ENCODE results near the gene SUCLA2. TPM values are rescaled to one million over a fixed set of nuclear protein-coding genes. Genes with fewer than 3 reads are reported as not detected.
A peak's percentile ranks its signal among the peaks of the same experiment; 100 is the strongest.

The SUCLA2 gene
- total and polyA plus RNA-seq, 10 of the 15 experiments (the other 5 are each of a cell fraction or from before 2014, with no cell fraction given) = 27.5 to 83.4 (median 42.8) TPM

GRCh38 chr13:48037346-48038173, 36.5 kb upstream of the SUCLA2 start, which contains the start of gene NUDT15 (continued):
- TF ChIP-seq ZNF687 (IDR thresholded peaks at IDR 0.05) (peak; percentile 94), BHLHE40 (IDR thresholded peaks at IDR 0.05; ENCODE audit: borderline replicate concordance in 1 of 2, low read depth in 2 of 2, low read length in 1 of 2) (peak; percentile 75 to 87; a peak in 3 of 4 replicates), JUND (IDR thresholded peaks at IDR 0.05; ENCODE audit: low read depth, low read length) (0 out of 2 replicates have a peak, but pooled peaks have one; percentile 48), JUNB (IDR thresholded peaks at IDR 0.05) (no peak), MTA3 (IDR thresholded peaks at IDR 0.05; ENCODE audit: borderline replicate concordance, low read length) (no peak), ATF7 (IDR thresholded peaks at IDR 0.05; ENCODE audit: low read depth) (no peak; the same call in 1 of the 2 replicates), WRNIP1 (IDR thresholded peaks at IDR 0.05; ENCODE audit: borderline replicate concordance, low read depth, low read length) (peak; percentile 68; the same call in 1 of the 2 replicates), SMC3 (IDR thresholded peaks at IDR 0.05; ENCODE audit: borderline replicate concordance, low read length) (peak; percentile 59; the same call in 1 of the 2 replicates), ETV6 (conservative IDR thresholded peaks at IDR 0.05 in 1 of 2, IDR thresholded peaks at IDR 0.05 in 1 of 2; ENCODE audit: borderline replicate concordance in 1 of 2, low read depth in 1 of 2) (0 out of 4 replicates have a peak, but pooled peaks of 1 of the 2 experiments have one; percentile 17), CHD2 (IDR thresholded peaks at IDR 0.05; ENCODE audit: borderline replicate concordance, low read depth, low read length) (peak; percentile 75), MAX (IDR thresholded peaks at IDR 0.05; ENCODE audit: low read depth, low read length) (peak; percentile 90), SREBF2 (IDR thresholded peaks at IDR 0.05; ENCODE audit: low read length) (no peak), ZNF384 (IDR thresholded peaks at IDR 0.05; ENCODE audit: borderline replicate concordance, low read depth, low read length) (no peak), TCF12 (IDR thresholded peaks at IDR 0.05; ENCODE audit: low read depth, low read length) (peak; percentile 91), SMAD5 (IDR thresholded peaks at IDR 0.05; ENCODE audit: low read depth) (peak; percentile 94), IRF3 (IDR thresholded peaks at IDR 0.05) (no peak), POLR2AphosphoS5 (IDR thresholded peaks at IDR 0.05; ENCODE audit: low read length) (peak; percentile 99)

Data from GM12878 (cell line).